Gastrocnemius medialis (tissue), 4 donors: Measurements from ENCODE around the gene GRM8.

Source experiments
- POLR2A ChIP-seq, 2 donors: fragments of 450-650 bp; IDR thresholded peaks; one replicate each; pipeline ENCODE4 v1.6.1; 2017; ENCODE audit warnings: antibody characterized with exemption in 2 of 2, mild to moderate bottlenecking in 2 of 2, moderate library complexity in 2 of 2
- TF ChIP-seq, protein P1 (sequence below), 5 experiments: fragments of 450-650 bp in 3 of 5; fragments of 200-600 bp in 2 of 5; sonication (generic) in 2 of 5; IDR thresholded peaks in 4 of 5; conservative IDR thresholded peaks in 1 of 5; 1 replicate in 4 of 5; 2 replicates in 1 of 5; pipeline ENCODE4 v1.5.1; 2016 to 2019; ENCODE audit warnings: antibody characterized with exemption in 5 of 5, mild to moderate bottlenecking in 3 of 5, moderate library complexity in 3 of 5

DNA sequence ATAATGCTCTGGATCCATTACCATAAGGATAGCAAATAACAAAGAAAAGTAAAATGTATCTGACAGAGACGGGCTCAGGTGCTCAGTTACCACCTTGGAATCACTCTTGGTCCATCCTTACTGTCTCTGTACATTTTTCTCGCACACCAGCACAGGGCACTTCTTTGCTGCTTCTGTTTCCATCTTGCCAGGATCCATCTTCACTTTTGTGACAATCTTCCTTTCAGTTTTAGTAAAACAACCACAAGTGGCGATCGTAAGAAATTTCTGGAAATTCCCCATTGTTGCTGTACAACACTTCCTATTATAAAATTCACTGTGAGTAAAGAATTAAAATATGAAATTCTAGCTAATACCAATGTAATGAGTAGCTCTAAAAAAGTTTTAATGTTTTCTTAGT lies 695.5 kb downstream of the GRM8 start:
- TF ChIP-seq, protein P1, sequence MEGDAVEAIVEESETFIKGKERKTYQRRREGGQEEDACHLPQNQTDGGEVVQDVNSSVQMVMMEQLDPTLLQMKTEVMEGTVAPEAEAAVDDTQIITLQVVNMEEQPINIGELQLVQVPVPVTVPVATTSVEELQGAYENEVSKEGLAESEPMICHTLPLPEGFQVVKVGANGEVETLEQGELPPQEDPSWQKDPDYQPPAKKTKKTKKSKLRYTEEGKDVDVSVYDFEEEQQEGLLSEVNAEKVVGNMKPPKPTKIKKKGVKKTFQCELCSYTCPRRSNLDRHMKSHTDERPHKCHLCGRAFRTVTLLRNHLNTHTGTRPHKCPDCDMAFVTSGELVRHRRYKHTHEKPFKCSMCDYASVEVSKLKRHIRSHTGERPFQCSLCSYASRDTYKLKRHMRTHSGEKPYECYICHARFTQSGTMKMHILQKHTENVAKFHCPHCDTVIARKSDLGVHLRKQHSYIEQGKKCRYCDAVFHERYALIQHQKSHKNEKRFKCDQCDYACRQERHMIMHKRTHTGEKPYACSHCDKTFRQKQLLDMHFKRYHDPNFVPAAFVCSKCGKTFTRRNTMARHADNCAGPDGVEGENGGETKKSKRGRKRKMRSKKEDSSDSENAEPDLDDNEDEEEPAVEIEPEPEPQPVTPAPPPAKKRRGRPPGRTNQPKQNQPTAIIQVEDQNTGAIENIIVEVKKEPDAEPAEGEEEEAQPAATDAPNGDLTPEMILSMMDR (IDR thresholded peaks at IDR 0.05 in 4 of 5, conservative IDR thresholded peaks at IDR 0.05 in 1 of 5): no peak
- TF ChIP-seq POLR2A (IDR thresholded peaks at IDR 0.05): no peak
